ENCODE data around the gene KCNN4. TPM values are rescaled to one million over a fixed set of nuclear protein-coding genes. Genes with fewer than 3 reads are reported as not detected.

The KCNN4 gene
- total RNA-seq, 1 experiment from 2014 or later: 0.26 TPM

GRCh38 chr19:43735957-43736356 is 44.8 kb downstream of the KCNN4 start:
- Histone ChIP-seq H3K23ac (ENCODE audit: insufficient read length, low read depth, low read length) (no peak overlapping the region), H2BK120ac (ENCODE audit: low read depth, low read length, poor library complexity, severe bottlenecking) (no peak overlapping the region), H3K18ac (ENCODE audit: insufficient read length, low read depth, low read length) (no peak overlapping the region), H3K56ac (ENCODE audit: insufficient read length, low read depth, low read length) (no peak overlapping the region), H2BK20ac (ENCODE audit: low read depth, low read length, poor library complexity, severe bottlenecking) (no peak overlapping the region), H3K79me1 (ENCODE audit: insufficient read depth, low read depth, low read length, poor library complexity, severe bottlenecking) (no peaks in the 10 kb centered on the region), H3K9ac (ENCODE audit: extremely low read depth, insufficient read length, low read length) (no peak overlapping the region), H3K4me2 (ENCODE audit: insufficient read depth, insufficient read length, low read length) (no peak overlapping the region), H3K4me1 (ENCODE audit: insufficient read depth, low read length) (no peaks in the 10 kb centered on the region), H2BK5ac (ENCODE audit: insufficient read length, low read length) (no peak overlapping the region), H2AFZ (ENCODE audit: low read length) (no peak overlapping the region), H3K14ac (ENCODE audit: insufficient read depth, low read length) (no peak overlapping the region), H2AK5ac (ENCODE audit: insufficient read length, low read length) (no peak overlapping the region), H3K79me2 (ENCODE audit: insufficient read depth, low read length) (no peaks in the 10 kb centered on the region), H2BK15ac (ENCODE audit: low read depth, low read length) (no peak overlapping the region), H4K91ac (ENCODE audit: insufficient read length, low read depth, low read length) (no peak overlapping the region), H3K9me3 (ENCODE audit: control insufficient read depth, low read depth, low read length) (no peaks in the 10 kb centered on the region), H4K5ac (ENCODE audit: insufficient read length, low read depth, low read length) (no peak overlapping the region), H3K4ac (ENCODE audit: low read depth, low read length) (no peak overlapping the region), H4K8ac (replicated peaks; ENCODE audit: insufficient read length, low read depth, low read length) (no peak overlapping the region), H3K23me2 (ENCODE audit: insufficient read length, low read depth, low read length, poor library complexity, severe bottlenecking) (no peaks in the 10 kb centered on the region), H3T11ph (ENCODE audit: low read length) (no peak overlapping the region), H3K27me3 (ENCODE audit: insufficient read depth, low read length) (no peaks in the 10 kb centered on the region), H4K20me1 (ENCODE audit: control insufficient read depth, insufficient read depth, insufficient read length) (no peaks in the 10 kb centered on the region), H2BK12ac (ENCODE audit: insufficient read length, low read depth, low read length) (no peak overlapping the region), H3K27ac (ENCODE audit: insufficient read length, low read depth, low read length) (no peak overlapping the region)
- no peak overlapping the region for H3K27ac Mint-ChIP-seq
- no peaks in the 10 kb centered on the region for H3K27me3 Mint-ChIP-seq (ENCODE audit: low read depth)
- H3K9me3 Mint-ChIP-seq: no peaks in the 10 kb centered on the region
- no peak for DNase-seq
- TF ChIP-seq CTCF (conservative IDR thresholded peaks at IDR 0.05): no peak
- no peak overlapping the region for H3K4me3 Mint-ChIP-seq
- H3K36me3 Mint-ChIP-seq (ENCODE audit: insufficient read depth in 1 of 3, low read depth in 3 of 3): peaks cover 40 to 92% (median 75%) of the 10 kb centered on the region in 3 experiments; a peak in 6 of 7 replicates
- H3K4me1 Mint-ChIP-seq: no peaks in the 10 kb centered on the region
